ENCODE data around the gene CCL2.

- TF ChIP-seq GATA2 (IDR thresholded peaks at IDR 0.05; ENCODE audit: low read depth, low read length) (no peak), GATA3 (IDR thresholded peaks at IDR 0.05; ENCODE audit: low read depth, low read length) (no peak)
These were observed 6.7 kb downstream of the CCL2 start for GRCh38 chr17:34261568-34262337.
